Measurements from ENCODE around the gene APOBEC3F. TPM values are rescaled to one million over a fixed set of nuclear protein-coding genes. Genes with fewer than 3 reads are reported as not detected.

Gene APOBEC3F
- total and polyA plus RNA-seq, 10 of the 15 experiments (the other 5 are each of a cell fraction or from before 2014, with no cell fraction given): 7.4 to 29.1 (median 12.8) TPM

DNA sequence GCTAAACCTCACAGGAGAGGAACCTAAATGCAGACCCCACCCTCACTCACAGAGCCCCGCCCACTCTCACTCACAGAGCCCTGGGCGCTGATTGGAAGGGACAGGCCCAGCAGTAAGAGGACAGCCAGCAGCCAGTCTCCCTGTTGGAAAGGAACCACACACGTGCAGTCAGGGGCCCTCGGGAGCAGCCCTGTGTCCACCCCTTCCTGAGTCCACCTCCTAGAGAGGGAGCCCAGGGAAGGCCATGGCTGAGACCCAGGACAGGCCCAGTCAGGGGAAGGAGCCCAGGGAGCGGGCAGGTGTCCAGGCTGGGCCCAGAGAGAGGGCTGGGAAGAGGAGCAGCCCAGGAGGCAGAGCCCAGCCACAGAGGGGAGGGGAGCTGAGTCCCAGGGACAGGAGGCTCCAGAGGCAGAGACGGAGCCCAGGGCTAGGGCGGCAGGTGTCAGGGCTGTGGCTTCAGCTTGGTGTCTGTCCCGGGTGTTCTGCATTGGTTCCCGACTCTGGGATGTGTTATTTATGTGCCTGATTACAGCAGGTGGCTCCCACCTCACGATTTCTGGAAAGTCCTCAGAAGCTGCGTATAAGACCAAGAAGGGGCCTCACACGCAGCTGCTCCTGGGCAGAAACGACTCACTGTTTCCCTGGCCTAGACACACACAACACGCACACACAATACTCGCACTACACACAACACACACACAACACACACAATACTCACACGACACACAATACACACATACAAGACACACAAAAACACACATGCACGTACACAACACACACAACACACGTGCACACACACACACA lies 47.4 kb downstream of the APOBEC3F start:
- no peak overlapping the region for H3K27ac ChIP-seq (ENCODE audit: control insufficient read depth, insufficient read depth)
- POLR2A ChIA-PET: interaction anchor here (1.0 kb wide), 1 partner anchor 11 kb away, joined by 6 read pairs; no protein-coding TSS in a partner anchor
- SMC1A ChIA-PET (ENCODE audit: uncharacterized antibody, unreplicated experiment): interaction anchor here (1.1 kb wide), 1 partner anchor 23 kb away, joined by 3 read pairs; no protein-coding TSS in a partner anchor
- 60% methylated on average over 13 of the region's 18 CpGs for WGBS (ENCODE audit: insufficient coverage, insufficient replicate concordance, low lambda C conversion rate, missing lambda C conversion rate)
- no peak for DNase-seq (ENCODE audit: low read depth, low spot score)
- peaks cover 30% of the 10 kb centered on the region for H3K4me1 ChIP-seq (ENCODE audit: control insufficient read depth, insufficient read depth, low read length)
- no peaks in the 10 kb centered on the region for H3K27me3 ChIP-seq (replicated peaks in 1 of 2; ENCODE audit: control insufficient read depth in 2 of 2, insufficient read depth in 2 of 2, low read length in 1 of 2)
- H4K20me1 ChIP-seq (ENCODE audit: control insufficient read depth, insufficient read depth): no peaks in the 10 kb centered on the region
- H3K4me3 ChIP-seq: no peak overlapping the region
- CTCF ChIA-PET: interaction anchor here (1.0 kb wide), 1 partner anchor 11 kb away, joined by 4 read pairs; no protein-coding TSS in a partner anchor
- H3K4me2 ChIP-seq (ENCODE audit: control insufficient read depth, insufficient read depth): no peak overlapping the region
- FAIRE-seq: no peak
- intact Hi-C loops (cut with micrococcal nuclease; ENCODE audit: unreplicated experiment) (no loop called here), in situ Hi-C loops (cut with MboI) (no loop called here)
- TF ChIP-seq REST (IDR thresholded peaks at IDR 0.05; ENCODE audit: low read depth, low read length): no peak
- no peak for TF ChIP-seq RB1 (IDR thresholded peaks at IDR 0.05; ENCODE audit: borderline replicate concordance)
- TF ChIP-seq ZBED1 (IDR thresholded peaks at IDR 0.05; ENCODE audit: borderline replicate concordance): peak; percentile 52; the same call in 1 of the 2 replicates
- TF ChIP-seq USF2 (IDR thresholded peaks at IDR 0.05; ENCODE audit: borderline replicate concordance, low read depth, low read length): no peak
- TF ChIP-seq CREB1 (IDR thresholded peaks at IDR 0.05; ENCODE audit: low read depth): no peak
- TF ChIP-seq CREM (IDR thresholded peaks at IDR 0.05; ENCODE audit: low read depth): peak; percentile 20; the same call in 1 of the 2 replicates
- TF ChIP-seq POLR2A (IDR thresholded peaks at IDR 0.05; ENCODE audit: low read depth, low read length): peak; percentile 53; the same call in 1 of the 2 replicates
- TF ChIP-seq NFXL1 (IDR thresholded peaks at IDR 0.05; ENCODE audit: borderline replicate concordance): no peak
- 0 out of 2 replicates have a peak, but pooled peaks have one; percentile 15 for TF ChIP-seq IRF4 (IDR thresholded peaks at IDR 0.05; ENCODE audit: low read depth, low read length)
- no peak for TF ChIP-seq ESRRA (IDR thresholded peaks at IDR 0.05; ENCODE audit: low read length)
- no peak for TF ChIP-seq ZNF274 (IDR thresholded peaks at IDR 0.05; ENCODE audit: insufficient read depth, insufficient read length)
- TF ChIP-seq, protein P1, sequence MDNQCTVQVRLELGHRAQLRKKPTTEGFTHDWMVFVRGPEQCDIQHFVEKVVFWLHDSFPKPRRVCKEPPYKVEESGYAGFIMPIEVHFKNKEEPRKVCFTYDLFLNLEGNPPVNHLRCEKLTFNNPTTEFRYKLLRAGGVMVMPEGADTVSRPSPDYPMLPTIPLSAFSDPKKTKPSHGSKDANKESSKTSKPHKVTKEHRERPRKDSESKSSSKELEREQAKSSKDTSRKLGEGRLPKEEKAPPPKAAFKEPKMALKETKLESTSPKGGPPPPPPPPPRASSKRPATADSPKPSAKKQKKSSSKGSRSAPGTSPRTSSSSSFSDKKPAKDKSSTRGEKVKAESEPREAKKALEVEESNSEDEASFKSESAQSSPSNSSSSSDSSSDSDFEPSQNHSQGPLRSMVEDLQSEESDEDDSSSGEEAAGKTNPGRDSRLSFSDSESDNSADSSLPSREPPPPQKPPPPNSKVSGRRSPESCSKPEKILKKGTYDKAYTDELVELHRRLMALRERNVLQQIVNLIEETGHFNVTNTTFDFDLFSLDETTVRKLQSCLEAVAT (IDR thresholded peaks at IDR 0.05): peak; percentile 64; the same call in 1 of the 2 replicates
- TF ChIP-seq HDGF (IDR thresholded peaks at IDR 0.05): peak; percentile 82; the same call in 1 of the 2 replicates
- peaks cover 1 to 6% of the 10 kb centered on the region in 2 experiments; a peak in 2 of 4 replicates for H3K36me3 ChIP-seq (ENCODE audit: control insufficient read depth in 2 of 2, insufficient read depth in 2 of 2, low read length in 1 of 2)
- H2AFZ ChIP-seq (ENCODE audit: control insufficient read depth, low read depth, low read length): no peak overlapping the region
- BruUV-seq (replicated peaks): no TSS peak
- H3K79me2 ChIP-seq (ENCODE audit: control insufficient read depth, insufficient read depth, low read length): no peaks in the 10 kb centered on the region
- ATAC-seq: no peak
- no peaks in the 10 kb centered on the region for H3K9me3 ChIP-seq (replicated peaks; ENCODE audit: control insufficient read depth, insufficient read depth, low read length)
- RAD21 ChIA-PET (ENCODE audit: unreplicated experiment): no interaction called here
- no peak overlapping the region for H3K9ac ChIP-seq (ENCODE audit: control insufficient read depth, insufficient read depth, low read length)
